NCI-H2196 (cell line): ENCODE results near the gene PCBP3.

Experiments
- DNase-seq: peaks from one replicate; lab custom pipeline; 2025; ENCODE audit not compliant: unreplicated experiment; lab: John Stamatoyannopoulos, UW

PCBP3 gene

DNA sequence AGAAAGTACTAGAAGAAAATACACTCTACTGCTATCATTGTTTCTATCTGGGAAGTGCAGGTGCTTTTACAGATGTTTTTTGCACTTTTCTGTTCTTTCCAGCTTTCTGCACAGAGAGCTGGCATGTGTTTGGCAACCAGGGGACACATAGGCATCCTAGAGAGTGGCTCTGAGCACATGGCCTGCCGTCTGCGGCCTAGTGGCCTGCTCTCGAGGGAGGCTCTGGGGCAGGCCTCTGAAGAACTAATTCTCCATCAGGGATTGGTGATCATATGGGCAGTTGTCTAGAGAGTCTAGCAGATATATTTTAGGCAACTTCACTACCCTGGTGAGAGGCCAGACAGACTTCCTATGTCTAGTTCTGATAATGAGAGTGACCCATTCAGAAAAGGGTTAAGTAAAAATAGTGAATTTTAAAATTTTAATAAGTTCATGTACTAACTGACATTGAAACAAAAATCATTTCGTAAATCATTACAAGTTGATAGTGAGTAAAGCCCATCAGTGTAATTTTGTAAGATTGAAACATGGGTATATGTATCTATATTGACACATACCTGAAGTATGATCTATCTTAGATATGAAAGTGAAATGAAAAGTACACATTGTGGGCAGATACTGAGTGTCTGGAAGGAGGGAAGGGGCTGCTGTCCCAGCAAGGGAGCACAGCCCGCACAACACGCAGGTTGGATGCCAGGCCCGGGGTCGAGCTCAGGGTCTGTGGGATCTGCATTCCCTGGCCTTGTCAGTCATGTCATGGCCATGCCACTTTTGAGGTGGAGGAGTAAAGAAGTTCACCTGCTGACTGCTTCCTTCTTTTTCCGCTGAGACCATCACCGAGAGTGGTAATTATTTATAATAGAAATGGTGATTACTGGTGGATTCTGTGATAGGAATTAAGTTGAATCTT is 79.8 kb downstream of the PCBP3 start:
- no peak for DNase-seq

DNA sequence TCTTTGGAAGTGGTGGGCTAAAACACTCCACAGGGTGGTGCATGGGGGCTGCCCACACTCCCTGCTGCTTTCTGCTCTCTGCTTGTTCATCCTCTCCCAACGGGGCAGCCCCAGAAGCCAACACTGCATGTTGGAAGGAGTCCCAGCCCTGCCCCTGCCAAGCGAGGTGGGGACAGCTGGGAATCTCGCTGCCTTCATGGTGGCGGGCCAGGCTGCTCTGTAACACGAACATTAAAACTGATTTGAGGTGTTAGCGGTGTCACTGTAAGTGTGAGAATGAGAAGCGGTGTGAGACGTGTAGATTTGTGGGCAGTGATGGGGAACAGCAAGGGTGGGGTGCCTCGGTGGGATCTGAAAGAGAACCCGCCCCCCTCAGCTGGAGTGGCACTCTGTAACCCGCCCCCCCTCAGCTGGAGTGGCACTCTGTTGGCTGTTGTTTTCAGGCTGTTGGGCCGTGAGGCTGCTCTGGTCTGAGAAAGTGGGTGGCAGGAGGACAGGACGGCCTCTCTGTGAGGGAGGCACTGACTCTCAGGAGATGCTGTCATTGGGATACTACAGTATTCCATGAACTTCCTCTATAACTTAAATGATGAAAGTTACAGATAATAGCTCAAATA is 80.9 kb downstream of the PCBP3 start:
- no peak for DNase-seq

DNA sequence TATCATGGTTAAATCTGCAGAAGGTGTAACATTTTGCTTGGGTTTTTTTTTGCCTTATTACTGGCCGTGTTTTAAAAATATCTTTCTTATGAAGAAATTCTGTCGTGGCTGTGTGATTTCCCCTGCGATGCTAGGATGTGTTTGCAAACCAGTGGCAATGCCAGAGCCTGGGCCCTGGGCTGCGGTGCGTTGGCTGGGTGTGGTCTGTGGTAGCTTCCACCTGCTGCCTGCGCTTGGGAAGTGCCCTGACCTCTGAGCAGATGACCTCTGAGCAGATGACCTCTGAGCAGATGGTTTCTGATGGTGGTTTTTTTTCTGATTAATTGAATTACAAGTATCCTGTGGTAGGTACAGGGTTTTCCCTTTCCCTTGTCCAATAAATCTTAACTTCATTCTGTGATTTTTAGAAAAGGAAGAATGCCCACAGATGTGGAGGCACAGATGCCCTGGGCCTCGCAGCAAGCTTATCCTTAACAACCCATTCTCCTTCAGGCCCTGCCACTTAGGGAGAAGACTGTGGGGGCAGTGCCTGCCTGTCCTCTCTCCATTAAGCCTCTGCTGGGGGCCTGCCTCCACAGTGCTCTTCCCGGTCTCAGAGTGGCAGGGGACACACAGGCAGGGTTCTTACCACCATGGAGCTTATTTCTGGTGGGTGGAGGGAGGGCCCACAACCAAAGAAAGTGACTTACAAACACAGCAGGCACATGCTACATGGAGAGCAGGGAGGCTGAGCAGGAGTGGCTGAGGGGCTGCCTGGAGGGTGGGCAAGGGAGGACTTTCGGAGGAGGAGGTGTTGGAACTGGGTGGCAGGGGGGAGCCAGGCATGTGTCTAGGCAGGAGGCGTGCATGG is 81.7 kb downstream of the PCBP3 start:
- DNase-seq, result no peak

DNA sequence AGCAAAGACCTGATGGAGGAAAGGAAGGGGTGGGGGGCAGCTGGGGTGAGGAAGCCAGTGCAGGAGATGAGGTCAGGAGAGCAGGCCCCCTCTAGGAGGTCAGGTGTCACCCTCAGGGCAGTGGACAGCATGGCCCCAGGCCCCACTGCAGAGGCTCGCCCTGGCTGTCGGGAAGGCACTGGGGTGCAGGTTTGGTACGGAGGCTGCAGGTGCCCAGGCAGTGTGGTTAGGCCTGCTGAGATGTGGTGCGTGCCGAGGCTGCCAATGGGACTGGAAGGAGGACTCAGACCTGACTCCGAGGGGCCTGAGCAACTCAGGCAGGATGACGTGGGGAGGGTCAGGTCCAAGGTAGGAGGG is 82.3 kb downstream of the PCBP3 start:
- DNase-seq, result no peak

DNA sequence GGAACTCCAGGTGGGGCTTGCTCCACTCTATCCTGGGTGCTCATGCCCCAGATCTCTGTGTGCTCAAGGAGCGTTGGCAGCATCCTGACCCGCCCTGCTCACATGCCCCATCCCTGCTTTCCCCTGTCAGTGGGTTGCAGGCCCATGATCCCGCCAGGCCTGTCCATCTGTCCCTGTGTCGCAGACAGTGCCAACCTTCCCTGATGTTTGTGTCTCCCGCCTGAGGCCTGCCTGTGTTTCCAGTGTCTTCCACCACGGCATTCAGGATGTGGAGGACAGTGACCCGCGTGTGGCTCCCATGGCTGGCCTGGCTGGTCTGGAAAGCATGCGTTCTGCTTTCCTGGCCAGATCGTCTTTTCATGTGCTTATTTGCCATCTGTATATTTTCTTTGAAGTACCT is 82.9 kb downstream of the PCBP3 start:
- DNase-seq, result no peak

DNA sequence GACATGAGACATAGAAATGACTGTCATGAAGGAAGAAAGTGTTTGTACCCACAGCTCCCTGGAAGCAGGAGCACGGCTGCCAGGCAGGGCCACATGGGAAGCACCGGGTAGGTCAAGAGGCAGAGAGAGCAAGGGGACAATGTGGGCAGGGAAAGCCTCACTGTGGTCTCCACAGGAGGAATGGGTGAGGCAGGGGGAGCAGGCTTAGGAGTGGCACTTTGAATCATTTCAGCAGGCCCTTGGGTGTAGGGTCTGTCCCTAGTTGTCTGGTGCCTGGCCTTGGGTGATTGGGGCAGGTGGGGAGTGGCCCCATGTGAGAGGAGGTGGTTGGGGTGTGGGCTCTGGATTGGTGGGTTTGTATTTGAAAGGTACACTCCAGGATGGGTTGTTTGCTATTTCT is 83.9 kb downstream of the PCBP3 start:
- DNase-seq, result no peak

DNA sequence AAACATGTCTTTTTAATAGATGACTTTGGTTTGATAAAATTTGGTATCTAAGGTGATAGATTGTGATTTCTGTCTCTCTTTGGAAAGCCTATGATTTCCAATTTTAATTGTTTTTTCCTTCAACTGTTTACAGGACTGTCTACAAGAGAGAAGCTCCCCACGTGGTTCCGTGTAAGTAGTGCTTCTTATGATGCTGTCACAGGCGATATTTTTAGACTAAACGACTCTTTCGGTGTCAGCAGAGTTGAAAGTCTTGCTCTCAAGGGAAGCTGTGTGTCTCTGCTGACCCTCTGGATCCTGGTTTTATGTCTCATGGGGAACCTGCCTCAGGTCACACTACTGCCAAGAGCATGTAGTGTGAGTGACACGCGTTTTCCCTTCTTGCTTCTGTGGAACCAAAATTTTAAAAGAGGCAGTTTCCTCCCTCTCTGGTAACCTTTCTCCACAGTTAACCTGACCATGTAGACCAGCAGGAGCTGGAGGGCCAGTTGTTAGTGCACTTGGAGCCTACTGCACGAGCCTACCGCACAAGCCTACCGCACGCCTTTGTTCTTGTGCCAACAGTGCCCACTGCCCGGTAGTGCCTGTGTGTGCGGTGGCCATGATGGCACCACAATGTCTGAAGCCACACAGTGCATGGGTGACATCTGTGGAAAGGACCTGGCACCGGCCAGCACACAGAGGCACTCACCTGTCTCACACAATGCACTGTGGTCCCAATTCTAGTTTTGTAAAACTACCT is 91.9 kb downstream of the PCBP3 start:
- DNase-seq, result no peak

DNA sequence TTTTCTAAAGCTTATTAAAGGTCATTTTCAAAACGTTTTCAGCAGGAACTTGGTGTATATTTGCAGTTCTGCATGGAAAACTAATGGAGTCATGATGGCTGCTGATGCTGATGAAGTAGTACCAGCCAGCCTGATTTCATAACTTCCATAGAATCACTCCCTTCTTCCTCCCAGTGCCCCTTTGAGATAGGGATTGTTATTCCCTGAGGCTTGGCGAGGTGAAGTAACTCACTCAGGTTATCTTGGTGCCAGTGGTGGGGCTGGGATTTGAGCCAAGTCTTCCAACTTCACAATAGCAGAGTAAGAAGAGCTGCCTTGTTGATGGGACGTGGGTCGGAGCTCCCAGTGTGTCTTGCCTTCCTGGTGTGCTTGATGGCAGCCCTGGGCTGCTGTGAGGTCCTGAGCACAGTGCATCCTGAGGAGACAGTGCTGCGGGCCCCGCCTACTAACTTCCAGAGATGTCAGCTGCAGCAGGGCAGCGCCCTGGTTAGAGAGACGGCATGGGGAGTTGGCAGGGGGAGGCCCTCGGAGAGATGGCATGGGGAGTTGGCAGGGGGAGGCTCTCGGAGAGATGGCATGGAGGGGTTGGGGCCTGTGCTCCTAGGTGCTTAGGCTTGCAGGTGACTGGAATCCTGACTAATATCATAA is 92.6 kb downstream of the PCBP3 start:
- DNase-seq, result no peak

DNA sequence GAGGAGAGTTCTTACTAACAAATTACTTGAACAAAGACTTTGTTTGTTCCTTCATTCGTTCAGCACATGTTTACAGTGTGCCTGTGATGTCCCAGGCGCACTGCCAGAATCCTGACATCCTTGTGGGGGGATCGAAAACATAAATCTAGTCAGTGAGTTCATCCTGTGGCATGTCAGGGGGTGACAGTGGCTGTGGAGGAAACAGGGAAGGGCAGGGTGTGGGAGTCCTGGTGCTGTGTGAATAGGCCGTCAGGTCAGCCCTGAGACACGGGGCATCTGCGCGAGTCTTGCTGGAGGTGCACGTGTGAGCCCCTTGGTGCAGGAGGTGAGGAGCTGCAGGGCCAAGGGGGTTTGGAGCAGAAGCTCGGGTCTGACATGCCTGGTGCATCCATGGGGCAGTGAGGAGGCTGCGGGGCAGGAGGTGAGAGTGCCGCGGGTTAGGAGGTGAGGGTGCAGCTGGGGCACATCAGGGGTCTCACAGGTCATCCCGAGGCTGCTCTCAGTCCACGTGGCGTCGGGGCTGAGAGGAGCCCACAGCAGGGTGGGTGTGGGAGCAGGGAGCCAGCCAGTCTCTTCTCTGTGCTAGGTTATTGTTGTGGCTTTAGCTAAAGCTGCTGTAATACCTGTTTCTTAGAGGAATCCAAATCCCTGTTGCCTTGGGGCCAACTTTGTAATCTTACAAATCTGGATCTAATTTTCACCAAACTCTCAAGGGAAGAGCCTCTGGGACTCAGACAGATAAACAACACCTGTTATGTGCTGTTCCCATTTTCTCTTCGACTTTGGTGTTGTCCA is 93.4 kb downstream of the PCBP3 start:
- no peak for DNase-seq

DNA sequence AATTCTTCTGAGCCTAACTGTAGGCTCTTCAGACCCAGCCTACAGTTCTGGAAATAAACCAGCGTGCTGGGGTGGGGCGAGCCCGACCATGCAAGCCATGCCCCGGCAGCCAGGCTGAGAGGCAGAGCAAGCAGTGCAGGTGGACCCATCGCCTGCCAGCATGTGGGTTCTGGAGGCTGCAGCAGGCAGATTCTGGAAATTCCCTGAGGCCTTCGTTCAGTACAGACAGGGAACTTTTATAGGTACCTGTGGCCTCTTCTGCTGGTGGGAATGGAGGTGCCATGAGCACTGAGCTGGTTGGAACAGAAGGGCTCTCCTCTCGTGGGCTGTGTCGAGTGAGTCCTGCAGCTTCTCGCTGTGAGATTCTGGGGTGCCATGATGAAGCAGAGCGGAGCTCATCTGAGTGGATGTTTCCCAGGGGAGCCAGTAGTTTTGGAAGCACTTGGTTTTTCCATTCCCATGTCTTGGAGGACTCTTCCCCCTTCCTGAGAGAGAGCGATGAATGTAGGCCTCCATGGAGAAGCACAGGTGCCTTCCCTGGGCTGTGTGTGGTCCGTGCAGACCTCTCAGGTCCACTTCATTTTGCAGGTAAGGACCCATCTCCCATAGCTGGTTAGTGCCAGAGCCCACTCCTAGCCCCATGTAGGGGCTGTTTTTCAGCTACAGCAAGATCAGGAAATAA is 94.1 kb downstream of the PCBP3 start:
- no peak for DNase-seq

DNA sequence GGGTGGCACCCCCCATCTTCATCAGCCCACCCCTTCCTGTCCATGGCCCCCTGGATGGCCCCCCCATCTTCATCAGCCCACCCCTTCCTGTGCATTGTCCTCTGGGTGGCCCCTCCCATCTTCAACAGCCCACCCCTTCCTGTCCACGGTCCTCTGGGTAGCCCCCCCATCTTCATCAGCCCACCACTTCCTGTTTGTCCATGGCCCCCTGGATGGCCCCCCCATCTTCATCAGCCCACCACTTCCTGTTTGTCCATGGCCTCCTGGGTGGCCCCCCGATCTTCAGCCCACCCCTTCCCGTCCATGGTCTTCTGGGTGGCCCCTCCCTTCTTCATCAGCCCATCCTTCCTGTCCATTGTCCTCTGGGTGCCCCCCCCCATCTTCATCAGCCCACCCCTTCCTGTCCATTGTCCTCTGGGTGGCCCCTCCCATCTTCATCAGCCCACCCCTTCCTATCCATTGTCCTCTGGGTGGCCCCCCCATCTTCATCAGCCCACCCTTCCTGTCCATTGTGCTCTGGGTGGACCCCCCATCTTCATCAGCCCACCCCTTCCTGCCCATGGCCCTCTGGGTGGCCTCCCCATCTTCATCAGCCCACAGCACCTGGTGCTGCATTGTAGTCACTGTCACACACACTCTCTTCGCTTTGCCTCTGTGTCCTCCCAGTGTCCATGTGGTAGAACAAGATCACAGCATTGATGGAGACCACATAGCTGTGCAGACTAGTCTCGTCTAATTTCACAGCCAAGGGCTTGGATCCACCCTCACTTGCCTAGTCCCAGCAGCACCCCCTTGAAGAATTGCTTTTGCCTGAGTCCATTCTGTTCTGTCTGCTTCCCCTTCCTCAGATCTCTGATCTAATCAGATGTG is 95.9 kb downstream of the PCBP3 start:
- DNase-seq, result no peak

DNA sequence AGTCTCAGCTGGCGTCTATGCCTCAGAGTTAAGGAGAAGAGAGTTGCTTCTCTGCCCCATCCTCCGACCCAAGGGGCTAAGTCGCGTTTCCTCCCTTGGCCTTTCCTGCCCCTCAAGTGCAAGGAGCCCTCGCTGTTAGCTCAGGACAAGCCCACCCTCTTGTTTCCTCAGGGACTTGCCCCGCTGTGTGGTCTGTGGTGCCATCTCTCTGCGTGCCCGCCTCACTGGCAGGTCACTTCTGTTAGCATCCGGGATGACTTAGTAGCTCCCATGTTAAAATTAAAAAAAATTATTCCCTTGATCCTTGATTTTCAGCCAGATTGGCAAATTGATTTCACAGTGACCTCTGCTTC is 96.5 kb downstream of the PCBP3 start:
- DNase-seq, result no peak

DNA sequence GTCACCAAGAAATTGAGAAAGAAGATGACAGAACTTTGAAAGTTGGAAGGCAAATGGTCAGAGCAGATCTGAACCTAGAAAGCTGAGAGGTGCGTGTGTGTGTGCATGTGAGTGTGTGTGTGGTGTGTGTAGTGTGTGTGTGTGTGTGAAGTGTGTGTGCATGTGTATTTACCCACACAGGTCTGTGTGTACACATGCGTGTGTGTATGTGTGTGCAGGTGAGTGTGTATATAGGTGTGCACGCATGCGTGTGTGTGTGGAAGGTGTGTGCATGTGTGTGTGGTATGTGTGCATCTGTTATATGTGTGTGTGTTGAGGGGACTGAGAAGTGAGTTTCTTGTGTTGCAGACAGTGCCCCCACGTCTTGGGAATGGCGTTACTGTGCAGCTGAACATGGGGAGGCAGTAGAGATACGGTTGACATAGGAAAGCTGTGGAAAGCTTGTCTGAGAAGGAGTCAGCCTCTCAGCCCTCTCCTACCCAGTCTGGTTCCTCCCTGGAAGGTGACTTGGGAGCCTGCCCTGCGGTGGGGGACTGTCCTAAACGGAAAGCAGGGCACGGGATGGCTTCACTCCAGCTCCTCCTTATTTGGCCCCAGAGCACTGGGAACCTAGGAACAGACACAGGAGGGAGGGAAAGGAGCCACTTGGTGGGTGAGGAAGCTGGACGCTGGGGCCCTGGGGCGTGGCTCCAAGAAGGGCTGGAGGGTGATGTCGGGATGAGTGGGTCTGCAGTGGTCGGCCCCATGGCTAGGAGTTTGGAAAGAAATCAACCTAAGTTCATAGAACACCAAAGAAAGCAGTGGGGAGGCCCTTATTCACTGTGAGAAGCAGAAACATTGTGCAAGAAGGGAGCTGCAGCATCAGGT is 97.2 kb downstream of the PCBP3 start:
- DNase-seq, result no peak

DNA sequence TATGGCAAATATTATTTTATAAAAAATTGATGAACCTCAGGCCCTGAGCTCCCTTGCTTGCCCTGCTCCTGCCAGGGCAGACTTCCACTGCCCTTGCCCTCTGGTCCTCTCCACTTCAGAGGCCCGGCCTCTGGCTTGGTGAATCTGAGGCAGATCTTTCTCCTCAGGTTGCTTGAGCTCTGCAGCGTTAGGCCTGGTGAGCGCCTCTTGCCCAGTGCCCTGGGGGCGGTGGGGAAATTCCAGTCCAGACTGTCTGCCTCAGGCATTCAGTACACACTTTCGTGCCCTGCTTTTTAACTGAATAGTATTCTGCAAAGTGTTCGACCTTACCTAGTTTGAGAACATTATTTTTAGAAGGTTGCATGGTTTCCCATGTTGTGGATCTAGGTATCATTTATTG is 98.2 kb downstream of the PCBP3 start:
- no peak for DNase-seq

DNA sequence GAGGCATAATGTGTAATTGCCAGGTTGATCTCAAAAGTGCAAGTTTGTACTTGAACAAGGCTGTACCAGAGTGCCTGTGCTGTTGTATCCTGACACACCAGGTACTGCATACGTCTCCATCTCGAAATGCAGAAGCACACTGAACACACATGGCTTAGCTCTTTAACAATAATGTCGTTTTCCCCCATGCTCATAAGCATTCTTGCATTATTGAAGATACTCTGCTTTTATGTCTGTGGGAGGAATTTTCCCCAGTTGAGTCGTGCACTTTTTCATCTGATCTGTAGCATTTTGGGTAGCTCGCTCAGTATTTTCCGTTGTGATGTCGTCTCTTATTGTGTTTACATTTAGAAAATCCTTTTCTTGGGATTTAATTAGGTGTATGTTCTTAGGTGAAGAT is 98.7 kb downstream of the PCBP3 start:
- no peak for DNase-seq

DNA sequence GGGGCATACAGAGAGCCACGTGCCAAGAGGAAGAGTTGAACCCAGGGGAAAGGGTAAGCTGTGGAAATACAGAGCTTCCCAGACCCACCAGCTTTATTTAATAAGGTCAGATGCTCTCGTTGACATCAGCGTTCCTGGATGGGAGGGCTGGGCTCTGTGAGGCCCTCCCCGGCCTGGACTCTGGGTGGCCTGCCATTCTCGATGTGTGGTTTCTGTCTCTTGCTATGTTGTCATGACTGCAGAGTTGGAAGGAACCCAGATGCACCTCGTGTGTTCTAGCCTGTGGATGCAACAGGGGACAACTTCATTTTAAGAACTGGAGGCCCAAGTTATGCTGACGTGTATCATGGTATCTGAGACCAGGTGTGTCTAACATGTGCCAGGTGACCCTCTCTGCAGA is 101.7 kb downstream of the PCBP3 start:
- no peak for DNase-seq

DNA sequence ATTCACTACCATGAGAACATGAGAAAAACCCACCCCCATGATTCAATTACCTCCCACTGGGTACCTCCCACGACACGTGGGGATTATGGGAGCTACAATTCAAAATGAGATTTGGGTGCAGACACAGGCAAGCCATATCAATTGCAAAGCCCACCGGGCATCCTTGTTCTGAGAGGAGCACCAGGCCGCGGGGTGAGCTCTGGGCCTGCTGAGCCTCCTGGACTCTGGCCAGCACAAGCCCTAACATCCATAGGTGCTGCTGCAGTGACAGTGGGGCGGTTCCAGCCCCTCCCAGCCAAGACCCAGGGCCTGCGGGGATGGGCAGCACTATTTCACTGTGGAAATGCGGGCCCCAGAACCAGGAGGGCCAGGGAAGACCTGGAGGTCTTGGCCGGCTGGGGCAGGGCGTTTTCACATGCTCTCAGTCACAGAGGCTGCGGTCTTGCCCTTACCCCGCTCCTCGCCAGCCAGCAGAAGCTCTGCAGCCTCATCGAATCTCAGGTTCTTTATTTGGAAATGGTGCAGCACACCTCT is 103.8 kb downstream of the PCBP3 start:
- no peak for DNase-seq
